Stimulated activated CD8-positive, alpha-beta memory T cell treated with anti-CD3 and anti-CD28 coated beads, Interleukin-2, amount 100 ng/mL, for 48 hours (primary cell): ENCODE data around the gene CCNO.

Experiments
- DNase-seq, 2 donors: peaks; one replicate each; pipeline ENCODE4 v3.0.0-alpha.2; 2020; ENCODE audit warnings: low read depth in 2 of 2

The CCNO gene

DNA sequence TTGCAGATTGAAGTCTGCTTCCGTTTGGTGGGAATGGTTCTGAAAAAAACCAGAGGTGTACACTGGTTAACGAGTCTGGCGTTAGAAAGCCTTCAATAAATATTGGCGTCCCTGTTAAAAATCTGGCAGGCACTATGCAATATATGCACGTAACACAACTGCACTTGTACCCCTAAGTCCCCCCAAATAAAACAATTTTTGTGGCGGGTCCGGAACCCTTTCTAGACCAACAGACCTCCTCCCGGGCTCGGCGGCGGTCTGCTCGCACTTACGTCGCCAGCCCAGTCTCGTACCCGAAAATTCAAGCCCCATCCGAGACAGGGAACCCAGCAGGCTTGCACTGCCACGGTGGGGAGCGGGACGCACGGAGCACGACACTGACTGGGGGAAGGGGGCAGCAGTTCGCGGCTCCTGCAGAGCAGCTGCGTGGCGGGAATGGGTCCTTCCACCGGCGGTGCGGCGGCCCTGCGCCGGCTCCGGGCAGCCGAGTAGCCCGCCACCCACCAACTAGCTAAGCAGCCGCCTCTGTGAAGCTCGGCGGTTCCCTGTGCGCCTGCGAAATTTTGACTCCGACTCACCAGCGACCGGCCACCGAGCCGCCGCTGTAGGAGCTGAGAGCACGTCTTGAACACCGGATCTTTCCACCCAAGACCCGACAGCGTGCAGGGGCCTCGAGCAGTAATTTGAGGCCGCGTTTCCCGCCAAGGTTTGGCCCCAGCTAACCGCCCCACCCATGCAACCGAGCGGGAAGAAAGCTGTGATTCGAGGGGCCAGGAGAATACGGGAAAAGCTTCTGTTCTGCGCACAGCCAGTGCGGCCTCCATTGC is 10.2 kb downstream of the CCNO start:
- no peak for DNase-seq

GRCh38 chr5:55222092-55222984 is 11.1 kb downstream of the CCNO start:
- no peak for DNase-seq

DNA sequence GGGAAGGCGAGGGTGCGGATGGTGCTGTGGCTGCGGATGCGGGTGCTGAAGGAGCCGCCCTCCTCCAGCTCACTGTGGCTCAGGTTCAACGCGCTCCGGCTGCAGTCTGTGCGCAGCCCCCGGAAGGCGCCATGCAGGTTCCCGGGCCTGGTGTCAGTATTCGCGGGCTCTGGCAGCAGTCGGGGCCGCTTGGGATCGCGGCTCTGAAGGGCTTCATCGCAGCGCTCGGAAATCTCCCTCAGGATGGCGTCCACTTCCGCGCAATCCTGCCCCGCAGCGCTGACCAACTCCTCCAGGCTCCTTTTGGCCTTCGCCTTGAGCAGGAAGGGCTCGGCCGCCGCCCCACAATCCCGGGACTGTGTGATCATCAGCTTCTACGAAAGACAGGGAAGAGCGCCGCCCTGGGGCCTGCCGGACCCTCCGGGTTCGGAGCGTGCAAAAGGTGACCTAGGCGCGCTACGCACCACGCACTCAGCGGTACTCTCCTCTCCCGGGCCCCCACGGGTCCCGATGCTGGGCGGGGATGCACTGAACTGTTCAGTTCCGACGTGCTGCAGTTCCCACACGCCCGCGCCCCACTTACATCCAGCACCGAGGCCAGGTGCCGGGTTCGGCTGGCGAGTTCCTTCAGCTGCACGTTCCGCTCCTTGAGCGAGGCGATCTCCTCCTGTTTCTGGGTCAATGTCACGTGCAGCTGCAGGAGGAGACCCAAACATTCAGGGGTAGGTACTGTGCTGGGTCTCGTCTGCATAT is 12.8 kb downstream of the CCNO start:
- no peak for DNase-seq

DNA sequence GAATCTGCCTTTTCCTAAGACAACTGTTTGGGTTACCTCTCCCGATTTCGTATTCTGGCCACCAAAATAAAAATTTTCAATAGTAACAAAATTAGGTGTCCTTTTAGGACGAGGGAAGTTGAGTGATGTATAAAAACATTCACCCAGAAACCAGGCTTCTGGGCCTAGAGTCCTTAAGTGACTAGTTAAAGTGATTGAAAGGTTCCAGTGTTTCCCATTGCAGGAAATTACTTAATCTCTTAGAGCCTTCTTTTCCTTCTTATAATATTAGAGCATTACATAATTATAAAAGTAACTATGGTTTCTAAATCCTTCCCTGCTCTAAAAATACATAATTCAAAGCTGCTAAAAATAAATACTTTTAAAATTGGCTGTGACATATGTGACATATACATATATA is 13.6 kb downstream of the CCNO start:
- DNase-seq, result no peak

DNA sequence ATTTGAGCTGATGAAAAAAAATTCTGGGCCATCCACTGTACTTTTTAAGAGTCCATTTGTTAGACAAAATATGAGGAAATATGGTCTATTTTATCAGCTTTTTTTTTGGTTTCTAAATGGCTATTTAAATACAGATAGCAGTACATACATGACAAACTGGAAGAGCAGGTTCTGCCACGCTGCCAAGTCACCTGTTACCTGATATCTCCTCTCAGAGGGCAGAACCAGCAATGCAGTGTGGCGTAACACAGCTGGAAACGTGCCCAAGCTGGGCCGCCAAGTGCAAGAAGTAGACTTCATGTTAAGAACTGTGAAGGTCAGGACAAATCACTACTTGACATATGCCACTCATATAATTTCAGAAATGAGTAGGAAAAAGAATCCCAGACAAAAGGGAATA is 14.4 kb downstream of the CCNO start:
- DNase-seq, result no peak

GRCh38 chr5:55211184-55211874 is 22.1 kb downstream of the CCNO start:
- no peak for DNase-seq

DNA sequence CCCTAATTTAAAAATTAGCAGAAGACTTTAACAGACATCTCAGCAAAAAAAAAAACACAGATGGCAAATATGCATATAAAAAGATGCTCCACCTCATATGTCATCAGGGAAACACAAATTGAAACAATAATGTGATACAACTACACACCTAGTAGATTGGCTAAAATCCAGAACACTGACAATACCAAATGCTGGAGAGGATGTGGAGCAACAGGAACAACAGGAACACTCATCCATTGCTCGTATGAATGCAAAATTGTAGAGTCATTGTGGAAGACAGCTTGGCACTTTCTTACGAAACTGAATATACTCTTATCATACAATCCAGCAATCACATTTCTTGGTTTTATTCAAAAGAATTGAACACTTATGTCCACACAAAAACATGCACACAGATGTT is 28.4 kb downstream of the CCNO start:
- DNase-seq, result no peak

- DNase-seq, result no peak
These were observed 42.2 kb downstream of the CCNO start for GRCh38 chr5:55191165-55191564.

DNA sequence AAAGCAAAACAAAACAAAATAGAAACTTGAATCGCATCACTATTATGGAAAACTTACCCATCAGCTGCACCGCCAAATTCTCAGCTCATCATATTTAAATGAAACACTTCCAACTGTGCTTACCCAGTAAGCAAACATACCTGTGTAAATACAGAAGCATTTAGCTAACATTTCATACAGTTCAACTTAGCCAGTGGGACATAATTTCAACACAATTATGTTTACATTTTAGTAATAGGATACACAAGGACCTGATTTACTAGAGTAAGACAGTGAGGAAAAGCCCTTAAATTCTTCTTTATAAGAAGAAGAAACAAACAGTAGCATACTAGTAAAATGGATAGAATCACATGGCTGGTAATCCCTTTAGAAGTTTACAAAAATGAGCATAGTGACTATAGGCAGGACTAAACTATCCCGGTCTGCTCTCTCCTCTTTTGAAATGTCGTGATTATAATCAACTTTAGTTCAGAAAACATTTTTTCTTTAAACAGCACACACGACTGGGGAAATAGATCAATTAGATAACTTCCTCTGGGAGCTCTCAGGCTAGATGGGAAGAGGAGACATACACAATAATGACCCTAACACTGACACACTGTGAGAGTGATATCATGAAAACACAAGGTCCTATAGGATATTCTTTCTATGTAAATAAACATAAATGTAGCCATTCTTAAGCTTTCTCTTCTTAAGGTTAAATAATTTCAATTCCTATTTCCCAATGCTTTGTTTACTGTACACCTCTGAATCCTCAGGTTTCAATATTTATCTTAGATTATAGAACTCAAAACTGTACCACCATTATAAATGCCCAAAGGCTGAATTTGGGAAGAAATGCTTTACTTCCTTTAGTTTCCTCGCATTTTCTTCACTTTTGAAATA is 44.5 kb downstream of the CCNO start:
- no peak for DNase-seq

DNA sequence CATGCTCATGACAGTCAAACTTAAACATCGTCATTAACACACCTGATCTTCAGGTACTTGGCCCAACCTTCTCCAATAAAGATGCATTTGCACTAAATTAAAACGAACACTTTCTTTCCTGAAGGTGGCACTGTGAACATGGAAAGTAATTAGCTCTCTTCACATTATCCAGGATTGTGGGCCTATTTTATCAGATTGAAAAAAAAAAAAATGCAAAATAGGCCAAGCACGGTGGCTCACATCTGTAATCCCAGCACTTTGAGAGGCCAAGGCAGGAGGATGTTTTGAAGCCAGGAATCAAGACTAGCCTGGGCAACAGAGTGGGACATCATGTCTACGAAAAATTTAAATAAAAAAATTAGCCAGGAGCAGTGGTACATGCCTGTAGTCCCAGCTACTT is 46.0 kb downstream of the CCNO start:
- DNase-seq, result no peak
